ENCODE data around the gene SLC19A1. TPM values are rescaled to one million over a fixed set of nuclear protein-coding genes. Genes with fewer than 3 reads are reported as not detected.

SLC19A1 gene
- total and polyA plus RNA-seq, 2 donors (not counting 1 experiment from before 2014, with no cell fraction given) = 1.7 to 2.1 TPM

- Histone ChIP-seq H3K27ac (ENCODE audit: insufficient read depth, low read length) (no peak overlapping the region), H4K20me1 (ENCODE audit: control insufficient read depth, extremely low read depth, insufficient read depth, low read length) (no peaks in the 10 kb centered on the region), H3K4me3 (replicated peaks in 1 of 4; ENCODE audit: control extremely low read depth in 1 of 4, insufficient read depth in 1 of 4, low read depth in 3 of 4, low read length in 4 of 4) (no peak overlapping the region), H3K36me3 (ENCODE audit: control insufficient read depth, insufficient read depth, low read length) (no peaks in the 10 kb centered on the region), H3K4me2 (ENCODE audit: extremely low read depth, insufficient read depth, low read length) (no peak overlapping the region), H3K27me3 (ENCODE audit: control insufficient read depth, insufficient read depth, low read length) (no peaks in the 10 kb centered on the region), H3K4me1 (ENCODE audit: control insufficient read depth, extremely low read depth, insufficient read depth, low read length) (no peaks in the 10 kb centered on the region), H2AFZ (ENCODE audit: low read length) (no peak overlapping the region), H3K79me2 (ENCODE audit: control insufficient read depth, insufficient read depth, low read length) (no peaks in the 10 kb centered on the region), H3K9ac (ENCODE audit: insufficient read depth, low read length) (no peak overlapping the region), H3K9me3 (ENCODE audit: control insufficient read depth, insufficient read depth, low read depth, low read length) (no peaks in the 10 kb centered on the region)
- no peak for DNase-seq (ENCODE audit: low read depth in 2 of 2)
- no peak for TF ChIP-seq CTCF (conservative IDR thresholded peaks at IDR 0.05 in 1 of 2, IDR thresholded peaks at IDR 0.05 in 1 of 2; ENCODE audit: low read depth in 1 of 2, low read length in 2 of 2)
- no peak for TF ChIP-seq EZH2 (IDR thresholded peaks at IDR 0.05; ENCODE audit: low read length, missing control alignments)
Observed at GRCh38 chr21:45448283-45448809, 93.9 kb downstream of the SLC19A1 start.

Other genes starting within 250 kb of the SLC19A1 start
- gene COL18A1, start 137.3 kb downstream of the SLC19A1 start, total RNA-seq = 26.2 and 38.8 TPM in 2 replicates
- 9.0 and 24.3 TPM in 2 replicates for gene COL18A1, start 137.3 kb downstream of the SLC19A1 start, polyA plus RNA-seq
- gene PCBP3, start 101.3 kb upstream of the SLC19A1 start, total RNA-seq = 1.7 and 5.1 TPM in 2 replicates
- gene PCBP3, start 101.3 kb upstream of the SLC19A1 start, polyA plus RNA-seq = 0.51 and 0.61 TPM in 2 replicates